DND-41 (cell line): ENCODE results near the gene EIF4G3.

Experiments used
- EZH2 ChIP-seq: IDR thresholded peaks from 3 replicates; pipeline ENCODE4 v1.6.1; 2012; ENCODE audit warnings: borderline replicate concordance, low read depth, mild to moderate bottlenecking, moderate library complexity, low read length, inconsistent platforms; ENCODE audit not compliant: severe bottlenecking
- TF ChIP-seq, protein P1 (sequence below): IDR thresholded peaks from 2 replicates; pipeline ENCODE4 v1.5.1; 2012; ENCODE audit warnings: borderline replicate concordance, low read length, moderate library complexity, mild to moderate bottlenecking; ENCODE audit not compliant: poor library complexity, severe bottlenecking; ENCODE audit errors: extremely low read depth

DNA sequence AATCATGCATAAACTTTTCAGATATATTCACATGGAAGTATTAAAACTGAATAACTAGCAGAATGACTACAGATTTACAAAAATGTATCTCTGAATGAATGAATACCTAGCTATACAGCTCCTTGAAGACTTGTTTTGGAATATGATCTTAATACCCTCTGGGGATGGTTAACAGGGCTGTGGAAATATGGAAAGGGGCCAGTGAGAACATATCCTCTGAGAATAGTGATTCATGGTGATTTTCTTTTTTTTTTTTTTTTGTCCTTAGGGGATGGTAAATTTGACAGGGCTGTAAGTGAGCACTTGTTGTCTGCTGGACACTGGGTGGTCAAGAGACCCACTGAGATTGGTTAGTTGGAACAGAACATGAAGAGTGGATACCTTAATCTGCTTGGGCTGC lies 308.9 kb downstream of the EIF4G3 start:
- TF ChIP-seq, protein P1, sequence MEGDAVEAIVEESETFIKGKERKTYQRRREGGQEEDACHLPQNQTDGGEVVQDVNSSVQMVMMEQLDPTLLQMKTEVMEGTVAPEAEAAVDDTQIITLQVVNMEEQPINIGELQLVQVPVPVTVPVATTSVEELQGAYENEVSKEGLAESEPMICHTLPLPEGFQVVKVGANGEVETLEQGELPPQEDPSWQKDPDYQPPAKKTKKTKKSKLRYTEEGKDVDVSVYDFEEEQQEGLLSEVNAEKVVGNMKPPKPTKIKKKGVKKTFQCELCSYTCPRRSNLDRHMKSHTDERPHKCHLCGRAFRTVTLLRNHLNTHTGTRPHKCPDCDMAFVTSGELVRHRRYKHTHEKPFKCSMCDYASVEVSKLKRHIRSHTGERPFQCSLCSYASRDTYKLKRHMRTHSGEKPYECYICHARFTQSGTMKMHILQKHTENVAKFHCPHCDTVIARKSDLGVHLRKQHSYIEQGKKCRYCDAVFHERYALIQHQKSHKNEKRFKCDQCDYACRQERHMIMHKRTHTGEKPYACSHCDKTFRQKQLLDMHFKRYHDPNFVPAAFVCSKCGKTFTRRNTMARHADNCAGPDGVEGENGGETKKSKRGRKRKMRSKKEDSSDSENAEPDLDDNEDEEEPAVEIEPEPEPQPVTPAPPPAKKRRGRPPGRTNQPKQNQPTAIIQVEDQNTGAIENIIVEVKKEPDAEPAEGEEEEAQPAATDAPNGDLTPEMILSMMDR: no peak
- TF ChIP-seq EZH2: no peak
